ENCODE measurements around the gene MDN1. TPM values are rescaled to one million over a fixed set of nuclear protein-coding genes. Genes with fewer than 3 reads are reported as not detected.
"Not testable (repeated sequence)": the region's sequence is repeated elsewhere in the genome, so short reads cannot be mapped to it uniquely, and the experiment has no call there.

The MDN1 gene
- total and polyA plus RNA-seq, 2 of the 4 experiments (the other 2 are of a cell fraction), result 7.7 to 26.7 TPM

- H2BK20ac ChIP-seq (ENCODE audit: low read depth, low read length); H3K4me2 ChIP-seq (ENCODE audit: low read depth, low read length); intact Hi-C loops (cut with micrococcal nuclease); dilution Hi-C loops (cut with HindIII; ENCODE audit: low sequenced_read_pairs, unreplicated experiment); H2BK15ac ChIP-seq (ENCODE audit: low read depth, low read length); H2BK120ac ChIP-seq (ENCODE audit: low read depth, low read length); in situ Hi-C loops (cut with MboI; ENCODE audit: low sequenced_read_pairs); H3K9me3 ChIP-seq (ENCODE audit: control insufficient read depth, insufficient read depth, low read length); H3K18ac ChIP-seq (ENCODE audit: low read depth, low read length); H3K9me1 ChIP-seq (ENCODE audit: insufficient read depth, low read length); H3K14ac ChIP-seq (replicated peaks; ENCODE audit: low read depth, low read length); BruUV-seq (replicated peaks); H3K56ac ChIP-seq (ENCODE audit: extremely low read depth, insufficient read depth, low read length); H3K79me1 ChIP-seq (ENCODE audit: low read depth in 1 of 2, low read length in 2 of 2); H2AFZ ChIP-seq (replicated peaks; ENCODE audit: low read length, poor library complexity); CTCF ChIA-PET; H3K27ac ChIP-seq (ENCODE audit: insufficient read depth, low read length); H3K4me1 ChIP-seq (ENCODE audit: control insufficient read depth, insufficient read depth, low read length); H4K8ac ChIP-seq (ENCODE audit: low read depth in 2 of 2, low read length in 2 of 2); H4K5ac ChIP-seq (ENCODE audit: low read depth, low read length); DNase-seq; H3K27me3 ChIP-seq (ENCODE audit: control insufficient read depth, insufficient read depth, low read length); ATAC-seq (ENCODE audit: low read depth); H4K20me1 ChIP-seq (ENCODE audit: insufficient read depth, low read length); H4K91ac ChIP-seq (ENCODE audit: insufficient read depth, low read depth, low read length); H2AK5ac ChIP-seq (ENCODE audit: low read depth, low read length); H3K4ac ChIP-seq (ENCODE audit: low read depth, low read length); H3K23ac ChIP-seq (ENCODE audit: low read depth, low read length); H2AK9ac ChIP-seq (replicated peaks; ENCODE audit: low read depth, low read length, poor library complexity); POLR2A ChIA-PET (ENCODE audit: unreplicated experiment); H2BK5ac ChIP-seq (ENCODE audit: low read depth, low read length, poor library complexity, severe bottlenecking); H3K9ac ChIP-seq (ENCODE audit: low read depth, low read length); H3K4me3 ChIP-seq (ENCODE audit: insufficient read depth, low read depth, low read length): not testable (repeated sequence)
- WGBS, 2 experiments (ENCODE audit: extremely low coverage in 2 of 2, insufficient read length in 1 of 2), result 80% methylated on average over 1 of the region's 7 CpGs; no CpG with 5 or more reads in 1 of the 2 experiments
- peaks cover 22% of the 10 kb centered on the region for H3K36me3 ChIP-seq (ENCODE audit: control insufficient read depth, insufficient read depth, low read length)
These were observed 36.3 kb downstream of the MDN1 start for GRCh38 chr6:89783293-89783692.
